ENCODE results near the gene PLXNA2. TPM values are rescaled to one million over a fixed set of nuclear protein-coding genes. Genes with fewer than 3 reads are reported as not detected.

Gene PLXNA2
- total and polyA plus RNA-seq, 2 of the 13 experiments (the other 11 are each of a cell fraction or from before 2014, with no cell fraction given) = 1.1 to 2.1 TPM

- Histone ChIP-seq H3K9ac (ENCODE audit: insufficient read depth, low read depth, low read length) (peak overlapping the region; percentile 24; the same call in 1 of the 2 replicates), H3K36me3 (replicated peaks in 1 of 2; ENCODE audit: control insufficient read depth in 1 of 2, insufficient read depth in 2 of 2, low read length in 2 of 2) (no peaks in the 10 kb centered on the region), H2AFZ (ENCODE audit: low read length) (no peak overlapping the region), H3K4me2 (ENCODE audit: low read depth, low read length) (peak overlapping the region; percentile 58), H3K4me3 (replicated peaks in 1 of 3; ENCODE audit: insufficient read depth in 1 of 3, low read depth in 2 of 3, low read length in 3 of 3) (peak overlapping the region in 1 of 3 experiments; percentile 27; a peak in 1 of 6 replicates), H3K4me1 (ENCODE audit: insufficient read depth, low read length) (peaks cover 90% of the 10 kb centered on the region), H3K27ac (ENCODE audit: extremely low read length, insufficient read depth, low read length) (peak overlapping the region; percentile 74), H3K27me3 (ENCODE audit: control insufficient read depth in 1 of 2, insufficient read depth in 2 of 2, low read length in 2 of 2) (no peaks in the 10 kb centered on the region), H3K9me3 (ENCODE audit: low read length) (no peaks in the 10 kb centered on the region), H3K79me2 (ENCODE audit: insufficient read depth, low read length) (no peaks in the 10 kb centered on the region), H4K20me1 (ENCODE audit: insufficient read depth, low read length) (no peaks in the 10 kb centered on the region)
- in situ Hi-C loops (cut with HindIII; ENCODE audit: extremely low pct_ligation_motif_present, low pct_unique_long_range_greater_than_20kb) = no loop called here
- FAIRE-seq (no peak), ATAC-seq (peak; percentile 67), DNase-seq (ENCODE audit: low spot score) (peak; percentile 40)
- WGBS (ENCODE audit: low lambda C conversion rate) = 9% methylated on average over 6 of the region's 6 CpGs
- POLR2A ChIA-PET = interaction anchor here (0.8 to 2.4 kb wide), 7 partner anchors 9 to 64 kb away, joined by 3 to 14 read pairs (median 6); no protein-coding TSS in a partner anchor
- intact Hi-C loops (cut with micrococcal nuclease; ENCODE audit: unreplicated experiment) = loop anchor here (5.0 kb wide), 1 partner anchor 40 kb away; no protein-coding TSS in a partner anchor
- BruUV-seq (replicated peaks) = no TSS peak
- CTCF ChIA-PET (ENCODE audit: low intra/inter-chr PET ratio, low total read pairs) = no interaction called here
- TF ChIP-seq ZNF292 (CRISPR knock-in tag; IDR thresholded peaks at IDR 0.05; ENCODE audit: borderline replicate concordance, low read depth) = no peak
- 0 out of 2 replicates have a peak, but pooled peaks have one; percentile 21 for TF ChIP-seq ZNF552 (CRISPR knock-in tag; IDR thresholded peaks at IDR 0.05; ENCODE audit: borderline replicate concordance)
- TF ChIP-seq KDM5B (CRISPR knock-in tag; IDR thresholded peaks at IDR 0.05; ENCODE audit: borderline replicate concordance) = 0 out of 2 replicates have a peak, but pooled peaks have one; percentile 23
- TF ChIP-seq ARID4A (CRISPR knock-in tag; IDR thresholded peaks at IDR 0.05; ENCODE audit: borderline replicate concordance) = 0 out of 2 replicates have a peak, but pooled peaks have one; percentile 20
- no peak for TF ChIP-seq BRD4 (CRISPR knock-in tag; IDR thresholded peaks at IDR 0.05)
- peak; percentile 20; the same call in 1 of the 2 replicates for TF ChIP-seq THAP9 (CRISPR knock-in tag; IDR thresholded peaks at IDR 0.05; ENCODE audit: borderline replicate concordance)
- no peak for TF ChIP-seq U2AF1 (optimal IDR thresholded peaks at IDR 0.05; ENCODE audit: low read depth, low read length)
- no peak for TF ChIP-seq ZNF772 (CRISPR knock-in tag; IDR thresholded peaks at IDR 0.05)
- 0 out of 2 replicates have a peak, but pooled peaks have one; percentile 19 for TF ChIP-seq ZNF281 (CRISPR knock-in tag; IDR thresholded peaks at IDR 0.05; ENCODE audit: borderline replicate concordance)
- no peak for TF ChIP-seq ZSCAN12 (CRISPR knock-in tag; IDR thresholded peaks at IDR 0.05)
- no peak for TF ChIP-seq HNF4G (IDR thresholded peaks at IDR 0.05; ENCODE audit: borderline replicate concordance, low read depth, low read length)
- peak; percentile 8; the same call in 1 of the 2 replicates for TF ChIP-seq HNF4G (CRISPR knock-in tag; IDR thresholded peaks at IDR 0.05; ENCODE audit: borderline replicate concordance, low read depth)
Observed at GRCh38 chr1:208172423-208173145, 71.6 kb downstream of the PLXNA2 start.

Measured in HepG2 (cell line).